ENCODE measurements around the gene C1QTNF8. TPM values are rescaled to one million over a fixed set of nuclear protein-coding genes. Genes with fewer than 3 reads are reported as not detected.

Gene C1QTNF8
- total and polyA plus RNA-seq, 2 of the 13 experiments (the other 11 are each of a cell fraction or from before 2014, with no cell fraction given), result 0.09 TPM; not detected in 1

DNA sequence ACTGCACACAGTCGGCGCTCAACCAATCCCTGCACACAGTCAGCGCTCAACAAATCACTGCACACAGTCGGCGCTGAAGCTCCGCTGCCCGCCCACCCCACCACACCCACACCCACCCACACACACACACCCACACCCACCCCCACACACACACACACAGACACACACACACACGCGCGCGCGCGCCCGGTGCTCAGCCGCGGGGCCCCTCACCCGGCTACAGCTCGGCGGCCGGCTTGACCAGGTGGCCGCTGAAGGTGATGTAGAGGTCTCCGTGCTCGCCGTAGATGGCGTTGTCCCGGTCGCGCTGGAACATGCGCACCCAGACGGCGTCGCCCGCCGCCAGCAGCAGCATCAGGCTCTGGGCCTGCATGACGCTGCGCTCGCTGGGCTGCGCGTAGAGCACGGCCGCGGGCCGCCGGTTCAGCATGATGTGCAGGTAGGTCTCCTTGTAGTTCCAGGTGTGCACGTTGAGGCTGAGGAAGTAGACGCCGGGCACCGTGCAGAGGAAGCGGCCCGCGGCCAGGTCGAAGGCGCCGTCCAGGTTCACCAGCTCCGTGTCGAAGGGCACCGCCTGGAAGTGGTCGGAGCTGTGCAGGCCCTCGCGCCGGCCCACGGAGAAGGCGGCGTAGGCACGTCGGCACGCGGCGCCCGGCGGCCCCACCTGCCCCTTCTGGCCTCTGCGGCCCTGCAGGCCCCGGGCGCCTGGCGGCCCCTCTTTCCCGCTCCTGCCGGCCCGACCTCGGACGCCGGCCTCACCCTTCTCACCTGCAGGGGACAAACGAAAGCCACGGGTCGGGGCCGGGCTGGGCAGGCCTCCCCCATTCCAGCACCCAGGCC lies 2.5 kb downstream of the C1QTNF8 start (continued):
- TF ChIP-seq POGK (CRISPR knock-in tag; conservative IDR thresholded peaks at IDR 0.05) (no peak), ZNF747 (CRISPR knock-in tag; IDR thresholded peaks at IDR 0.05; ENCODE audit: borderline replicate concordance) (no peak), RBM39 (IDR thresholded peaks at IDR 0.05; ENCODE audit: low read depth, low read length, poor library complexity, severe bottlenecking) (no peak), ZIK1 (CRISPR knock-in tag; IDR thresholded peaks at IDR 0.05; ENCODE audit: borderline replicate concordance, low read depth) (0 out of 2 replicates have a peak, but pooled peaks have one; percentile 31), MNT (IDR thresholded peaks at IDR 0.05) (no peak), ZNF101 (CRISPR knock-in tag; IDR thresholded peaks at IDR 0.05; ENCODE audit: borderline replicate concordance, low read depth) (no peak), GABPB1 (CRISPR knock-in tag; IDR thresholded peaks at IDR 0.05) (peak; percentile 54; the same call in 1 of the 2 replicates), KDM2A (CRISPR knock-in tag; IDR thresholded peaks at IDR 0.05; ENCODE audit: borderline replicate concordance, low read depth) (peak; percentile 91), FUBP1 (CRISPR knock-in tag; IDR thresholded peaks at IDR 0.05; ENCODE audit: borderline replicate concordance) (no peak), ZBTB20 (CRISPR knock-in tag; IDR thresholded peaks at IDR 0.05; ENCODE audit: borderline replicate concordance, low read depth) (no peak), ZNF766 (CRISPR knock-in tag; IDR thresholded peaks at IDR 0.05; ENCODE audit: borderline replicate concordance) (peak; percentile 40; the same call in 1 of the 2 replicates), IRF1 (CRISPR knock-in tag; IDR thresholded peaks at IDR 0.05; ENCODE audit: low read depth) (no peak), ZNF260 (CRISPR knock-in tag; IDR thresholded peaks at IDR 0.05; ENCODE audit: borderline replicate concordance, low read depth) (no peak), ADNP (CRISPR knock-in tag; IDR thresholded peaks at IDR 0.05) (no peak)
- TF ChIP-seq, protein P1, sequence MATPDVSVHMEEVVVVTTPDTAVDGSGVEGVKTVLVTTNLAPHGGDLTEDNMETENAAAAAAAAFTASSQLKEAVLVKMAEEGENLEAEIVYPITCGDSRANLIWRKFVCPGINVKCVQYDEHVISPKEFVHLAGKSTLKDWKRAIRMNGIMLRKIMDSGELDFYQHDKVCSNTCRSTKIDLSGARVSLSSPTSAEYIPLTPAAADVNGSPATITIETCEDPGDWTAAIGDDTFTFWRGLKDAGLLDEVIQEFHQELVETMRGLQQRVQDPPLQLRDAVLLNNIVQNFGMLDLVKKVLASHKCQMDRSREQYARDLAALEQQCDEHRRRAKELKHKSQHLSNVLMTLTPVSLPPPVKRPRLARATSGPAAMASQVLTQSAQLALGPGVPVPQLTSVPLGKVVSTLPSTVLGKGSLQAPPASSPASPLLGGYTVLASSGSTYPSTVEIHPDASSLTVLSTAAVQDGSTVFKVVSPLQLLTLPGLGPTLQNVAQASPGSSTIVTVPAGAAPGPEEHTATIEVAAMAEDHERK (CRISPR knock-in tag; IDR thresholded peaks at IDR 0.05; ENCODE audit: low read depth), result no peak
